Measurements from ENCODE around the gene CFAP74.

- TF ChIP-seq CTCF (IDR thresholded peaks at IDR 0.05; ENCODE audit: extremely low read depth in 1 of 2, insufficient read depth in 1 of 2, low read depth in 1 of 2, low read length in 2 of 2) (no peak), MAX (IDR thresholded peaks at IDR 0.05; ENCODE audit: insufficient read depth, insufficient read length) (no peak), GATA2 (IDR thresholded peaks at IDR 0.05; ENCODE audit: insufficient read depth, insufficient read length, low read depth, low read length) (no peak), JUN (IDR thresholded peaks at IDR 0.05; ENCODE audit: borderline replicate concordance, insufficient read depth, insufficient read length, low read depth) (no peak), POLR2AphosphoS5 (IDR thresholded peaks at IDR 0.05; ENCODE audit: insufficient read depth, low read depth, low read length) (no peak), MYC (IDR thresholded peaks at IDR 0.05; ENCODE audit: low read depth, low read length) (no peak), POLR2A (IDR thresholded peaks at IDR 0.05; ENCODE audit: low read depth, low read length) (no peak)
These were observed 109.1 kb downstream of the CFAP74 start for GRCh38 chr1:1894354-1895059.

Measured in endothelial cell of umbilical vein (primary cell).